GM12878 (cell line): Measurements from ENCODE around the gene INHA.

Experiments used
- EZH2 ChIP-seq: IDR thresholded peaks from 2 replicates; pipeline ENCODE4 v1.6.1; 2012; ENCODE audit warnings: low read depth, mild to moderate bottlenecking, control low read depth, inconsistent platforms, low read length, borderline replicate concordance; ENCODE audit not compliant: control insufficient read depth
- HDGF ChIP-seq: fragments of 450-650 bp; IDR thresholded peaks from 2 replicates; pipeline ENCODE4 v1.6.1; 2016; ENCODE audit warnings: antibody characterized with exemption
- RAD51 ChIP-seq: fragments of 450-650 bp; IDR thresholded peaks from 2 replicates; pipeline ENCODE4 v1.6.1; 2016; ENCODE audit warnings: moderate library complexity, mild to moderate bottlenecking, inconsistent platforms
- RFX5 ChIP-seq: IDR thresholded peaks from 2 replicates; pipeline ENCODE4 v1.6.1; 2011; ENCODE audit warnings: low read depth, low read length, improper control_type of control experiment
- TF ChIP-seq, protein P1 (sequence below): IDR thresholded peaks from 2 replicates; pipeline ENCODE4 v1.6.1; 2012; ENCODE audit warnings: low read depth, low read length, improper control_type of control experiment
- TF ChIP-seq, protein P2 (sequence below): fragments of 450-650 bp; formaldehyde crosslinking; IDR thresholded peaks from 2 replicates; pipeline ENCODE4 v1.5.0; 2022; ENCODE audit warnings: mild to moderate bottlenecking, missing genetic modification characterization

DNA sequence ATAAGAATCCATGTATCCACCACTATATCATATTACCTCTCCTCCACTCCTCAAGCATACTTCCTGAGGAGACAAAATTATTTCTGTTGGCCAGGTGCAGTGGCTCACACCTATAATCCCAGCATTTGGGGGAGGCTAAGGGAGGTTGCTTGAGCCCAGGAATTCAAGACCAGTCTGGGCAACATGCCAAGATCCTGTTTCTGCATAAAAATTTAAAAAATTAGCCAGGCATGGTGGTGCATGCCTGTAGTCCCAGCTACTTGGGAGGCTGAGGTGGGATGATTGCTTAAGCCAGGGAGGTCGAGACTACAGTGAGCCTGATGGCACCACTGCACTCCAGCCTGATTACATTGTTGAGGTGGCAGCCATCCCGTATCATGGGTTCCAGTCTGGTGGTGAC, 9.2 kb downstream of the INHA start:
- TF ChIP-seq EZH2 (no peak), RAD51 (no peak), RFX5 (no peak), HDGF (no peak)
- TF ChIP-seq, protein P1, sequence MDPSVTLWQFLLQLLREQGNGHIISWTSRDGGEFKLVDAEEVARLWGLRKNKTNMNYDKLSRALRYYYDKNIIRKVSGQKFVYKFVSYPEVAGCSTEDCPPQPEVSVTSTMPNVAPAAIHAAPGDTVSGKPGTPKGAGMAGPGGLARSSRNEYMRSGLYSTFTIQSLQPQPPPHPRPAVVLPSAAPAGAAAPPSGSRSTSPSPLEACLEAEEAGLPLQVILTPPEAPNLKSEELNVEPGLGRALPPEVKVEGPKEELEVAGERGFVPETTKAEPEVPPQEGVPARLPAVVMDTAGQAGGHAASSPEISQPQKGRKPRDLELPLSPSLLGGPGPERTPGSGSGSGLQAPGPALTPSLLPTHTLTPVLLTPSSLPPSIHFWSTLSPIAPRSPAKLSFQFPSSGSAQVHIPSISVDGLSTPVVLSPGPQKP: no peak
- TF ChIP-seq, protein P2, sequence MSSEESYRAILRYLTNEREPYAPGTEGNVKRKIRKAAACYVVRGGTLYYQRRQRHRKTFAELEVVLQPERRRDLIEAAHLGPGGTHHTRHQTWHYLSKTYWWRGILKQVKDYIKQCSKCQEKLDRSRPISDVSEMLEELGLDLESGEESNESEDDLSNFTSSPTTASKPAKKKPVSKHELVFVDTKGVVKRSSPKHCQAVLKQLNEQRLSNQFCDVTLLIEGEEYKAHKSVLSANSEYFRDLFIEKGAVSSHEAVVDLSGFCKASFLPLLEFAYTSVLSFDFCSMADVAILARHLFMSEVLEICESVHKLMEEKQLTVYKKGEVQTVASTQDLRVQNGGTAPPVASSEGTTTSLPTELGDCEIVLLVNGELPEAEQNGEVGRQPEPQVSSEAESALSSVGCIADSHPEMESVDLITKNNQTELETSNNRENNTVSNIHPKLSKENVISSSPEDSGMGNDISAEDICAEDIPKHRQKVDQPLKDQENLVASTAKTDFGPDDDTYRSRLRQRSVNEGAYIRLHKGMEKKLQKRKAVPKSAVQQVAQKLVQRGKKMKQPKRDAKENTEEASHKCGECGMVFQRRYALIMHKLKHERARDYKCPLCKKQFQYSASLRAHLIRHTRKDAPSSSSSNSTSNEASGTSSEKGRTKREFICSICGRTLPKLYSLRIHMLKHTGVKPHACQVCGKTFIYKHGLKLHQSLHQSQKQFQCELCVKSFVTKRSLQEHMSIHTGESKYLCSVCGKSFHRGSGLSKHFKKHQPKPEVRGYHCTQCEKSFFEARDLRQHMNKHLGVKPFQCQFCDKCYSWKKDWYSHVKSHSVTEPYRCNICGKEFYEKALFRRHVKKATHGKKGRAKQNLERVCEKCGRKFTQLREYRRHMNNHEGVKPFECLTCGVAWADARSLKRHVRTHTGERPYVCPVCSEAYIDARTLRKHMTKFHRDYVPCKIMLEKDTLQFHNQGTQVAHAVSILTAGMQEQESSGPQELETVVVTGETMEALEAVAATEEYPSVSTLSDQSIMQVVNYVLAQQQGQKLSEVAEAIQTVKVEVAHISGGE (CRISPR knock-in tag): no peak
